IPS DF 6.9 (cell line): ENCODE results near the gene PLA2G4A.

Experiments used
- DNase-seq: peaks from one replicate; pipeline ENCODE4 v3.0.0-alpha.2; 2013; ENCODE audit warnings: low read depth, low spot score
- H3K27ac ChIP-seq: one replicate; pipeline ENCODE4 v1.5.1; 2013; ENCODE audit warnings: low read length, control low read depth
- H3K27me3 ChIP-seq: 2 replicates; pipeline ENCODE4 v1.6.1; 2013; ENCODE audit warnings: mild to moderate bottlenecking, low read length; ENCODE audit not compliant: control insufficient read depth, insufficient read depth
- H3K36me3 ChIP-seq: 2 replicates; pipeline ENCODE4 v1.6.1; 2013; ENCODE audit warnings: low read length; ENCODE audit not compliant: control insufficient read depth, insufficient read depth
- H3K4me1 ChIP-seq: 2 replicates; pipeline ENCODE4 v1.6.1; 2013; ENCODE audit warnings: low read length; ENCODE audit not compliant: control insufficient read depth, insufficient read depth
- H3K4me3 ChIP-seq: 2 replicates; pipeline ENCODE4 v1.5.1; 2013; ENCODE audit warnings: mild to moderate bottlenecking, low read length
- H3K9me3 ChIP-seq: 2 replicates; pipeline ENCODE4 v1.6.1; 2013; ENCODE audit warnings: low read length, inconsistent platforms; ENCODE audit not compliant: control insufficient read depth, insufficient read depth
- WGBS: extraction: QIAGEN DNeasy Blood & Tissue Kit; methylation state at CpG from one replicate; pipeline ENCODE4 v1.1.7; 2013; ENCODE audit warnings: mixed read lengths, missing lambda C conversion rate; ENCODE audit not compliant: insufficient read length, insufficient coverage; 5-methylcytosine and 5-hydroxymethylcytosine counted together

The PLA2G4A gene

GRCh38 chr1:186974774-186975181 is 146.0 kb downstream of the PLA2G4A start:
- Histone ChIP-seq H3K27ac (no peak overlapping the region), H3K36me3 (no peaks in the 10 kb centered on the region), H3K9me3 (no peaks in the 10 kb centered on the region), H3K4me3 (no peak overlapping the region), H3K4me1 (no peaks in the 10 kb centered on the region), H3K27me3 (no peaks in the 10 kb centered on the region)
- WGBS = no CpG with 5 or more reads among the region's 3 CpGs
- no peak for DNase-seq

- DNase-seq = no peak
- Histone ChIP-seq H3K4me3 (no peak overlapping the region), H3K27ac (no peak overlapping the region), H3K27me3 (no peaks in the 10 kb centered on the region), H3K9me3 (no peaks in the 10 kb centered on the region), H3K36me3 (no peaks in the 10 kb centered on the region), H3K4me1 (no peaks in the 10 kb centered on the region)
- no CpG with 5 or more reads among the region's 1 CpG for WGBS
These were observed 146.5 kb downstream of the PLA2G4A start for GRCh38 chr1:186975220-186975619.

- DNase-seq = no peak
- Histone ChIP-seq H3K27ac (no peak overlapping the region), H3K4me1 (no peaks in the 10 kb centered on the region), H3K9me3 (no peaks in the 10 kb centered on the region), H3K27me3 (no peaks in the 10 kb centered on the region), H3K4me3 (no peak overlapping the region), H3K36me3 (no peaks in the 10 kb centered on the region)
- WGBS = no CpG with 5 or more reads among the region's 8 CpGs
These were observed 148.0 kb downstream of the PLA2G4A start for GRCh38 chr1:186976700-186977099.

GRCh38 chr1:186977266-186977957 is 148.7 kb downstream of the PLA2G4A start:
- H3K27ac ChIP-seq = no peak overlapping the region
- H3K4me1 ChIP-seq = no peaks in the 10 kb centered on the region
- H3K27me3 ChIP-seq = no peaks in the 10 kb centered on the region
- no peak for DNase-seq
- H3K36me3 ChIP-seq = no peaks in the 10 kb centered on the region
- H3K4me3 ChIP-seq = no peak overlapping the region
- WGBS = no CpG with 5 or more reads among the region's 3 CpGs
- no peaks in the 10 kb centered on the region for H3K9me3 ChIP-seq

GRCh38 chr1:186978596-186979556 is 150.1 kb downstream of the PLA2G4A start:
- H3K27ac ChIP-seq = no peak overlapping the region

GRCh38 chr1:186980400-186980799 is 151.7 kb downstream of the PLA2G4A start:
- no CpG with 5 or more reads among the region's 2 CpGs for WGBS
- H3K4me3 ChIP-seq = no peak overlapping the region

More at GRCh38 chr1:186978596-186979556, 150.1 kb downstream of the PLA2G4A start:
- H3K9me3 ChIP-seq = no peaks in the 10 kb centered on the region
- no peaks in the 10 kb centered on the region for H3K4me1 ChIP-seq
- H3K4me3 ChIP-seq = no peak overlapping the region
- 100% methylated on average over 1 of the region's 7 CpGs for WGBS
- no peaks in the 10 kb centered on the region for H3K27me3 ChIP-seq
- no peak for DNase-seq
- no peaks in the 10 kb centered on the region for H3K36me3 ChIP-seq

GRCh38 chr1:186982116-186982515 is 153.4 kb downstream of the PLA2G4A start:
- no CpG with 5 or more reads among the region's 3 CpGs for WGBS
- Histone ChIP-seq H3K27me3 (no peaks in the 10 kb centered on the region), H3K9me3 (no peaks in the 10 kb centered on the region), H3K36me3 (no peaks in the 10 kb centered on the region), H3K4me1 (0 out of 2 replicates have a peak, but pooled peaks cover 1% of the 10 kb centered on the region), H3K27ac (no peak overlapping the region), H3K4me3 (no peak overlapping the region)
- DNase-seq = no peak

More at GRCh38 chr1:186980400-186980799, 151.7 kb downstream of the PLA2G4A start:
- Histone ChIP-seq H3K36me3 (no peaks in the 10 kb centered on the region), H3K9me3 (no peaks in the 10 kb centered on the region), H3K27me3 (no peaks in the 10 kb centered on the region), H3K4me1 (no peaks in the 10 kb centered on the region), H3K27ac (no peak overlapping the region)
- no peak for DNase-seq

GRCh38 chr1:186983327-186983726 is 154.6 kb downstream of the PLA2G4A start:
- no peak for DNase-seq
- no CpG with 5 or more reads among the region's 4 CpGs for WGBS
- H3K36me3 ChIP-seq = no peaks in the 10 kb centered on the region
- no peaks in the 10 kb centered on the region for H3K27me3 ChIP-seq
- H3K9me3 ChIP-seq = no peaks in the 10 kb centered on the region
- no peak overlapping the region for H3K27ac ChIP-seq
- no peak overlapping the region for H3K4me3 ChIP-seq
- H3K4me1 ChIP-seq = 0 out of 2 replicates have a peak, but pooled peaks cover 1% of the 10 kb centered on the region

GRCh38 chr1:186984959-186985358 is 156.2 kb downstream of the PLA2G4A start:
- peak; percentile 29 for DNase-seq
- Histone ChIP-seq H3K4me3 (no peak overlapping the region), H3K9me3 (no peaks in the 10 kb centered on the region), H3K27ac (no peak overlapping the region), H3K4me1 (0 out of 2 replicates have a peak, but pooled peaks cover 1% of the 10 kb centered on the region), H3K36me3 (no peaks in the 10 kb centered on the region), H3K27me3 (no peaks in the 10 kb centered on the region)
- WGBS = no CpG with 5 or more reads among the region's 4 CpGs

- H3K27me3 ChIP-seq = no peaks in the 10 kb centered on the region
- H3K9me3 ChIP-seq = no peaks in the 10 kb centered on the region
- WGBS = no CpG with 5 or more reads among the region's 2 CpGs
- no peak overlapping the region for H3K4me3 ChIP-seq
- no peak overlapping the region for H3K27ac ChIP-seq
- H3K36me3 ChIP-seq = no peaks in the 10 kb centered on the region
- peak; percentile 45 for DNase-seq
- 0 out of 2 replicates have a peak, but pooled peaks cover 1% of the 10 kb centered on the region for H3K4me1 ChIP-seq
These were observed 157.2 kb downstream of the PLA2G4A start for GRCh38 chr1:186985889-186986491.
